SK-N-SH treated with all-trans-retinoic acid at 6 μM for 48 hours (cell line): ENCODE results near the gene INSRR.

Experiments
- ARNTL ChIP-seq: fragments of 450-650 bp; formaldehyde crosslinking; IDR thresholded peaks from 2 replicates; pipeline ENCODE4 v1.5.0; 2020; ENCODE audit warnings: low read depth, mild to moderate bottlenecking, moderate library complexity, borderline replicate concordance
- BACH2 ChIP-seq: fragments of 250-450 bp; sonication (Bioruptor Pico); IDR thresholded peaks from 2 replicates; pipeline ENCODE4 v1.9.0; 2021; ENCODE audit warnings: mild to moderate bottlenecking, borderline replicate concordance
- CREB5 ChIP-seq: fragments of 250-450 bp; sonication (Bioruptor Pico); IDR thresholded peaks from 2 replicates; pipeline ENCODE4 v1.5.1; 2020; ENCODE audit warnings: low read depth, mild to moderate bottlenecking, moderate library complexity
- CSDC2 ChIP-seq: fragments of 250-450 bp; sonication (Bioruptor Pico); IDR thresholded peaks from 2 replicates; pipeline ENCODE4 v1.5.0; 2020; ENCODE audit warnings: mild to moderate bottlenecking, moderate library complexity
- ISL1 ChIP-seq: fragments of 250-450 bp; sonication (Bioruptor Pico); IDR thresholded peaks from 2 replicates; pipeline ENCODE4 v2.1.2; 2022; ENCODE audit warnings: mild to moderate bottlenecking, moderate library complexity
- OSR1 ChIP-seq: fragments of 250-450 bp; sonication (Bioruptor Pico); IDR thresholded peaks from 2 replicates; pipeline ENCODE4 v1.8.0; 2022; ENCODE audit warnings: moderate library complexity, mild to moderate bottlenecking, inconsistent platforms
- PATZ1 ChIP-seq: fragments of 250-450 bp; sonication (Bioruptor Pico); IDR thresholded peaks from 2 replicates; pipeline ENCODE4 v1.8.0; 2020; ENCODE audit warnings: mild to moderate bottlenecking, moderate library complexity, borderline replicate concordance
- RARB ChIP-seq: fragments of 250-450 bp; sonication (Bioruptor Pico); IDR thresholded peaks from 2 replicates; pipeline ENCODE4 v1.8.0; 2021; ENCODE audit warnings: mild to moderate bottlenecking, moderate library complexity
- TCF4 ChIP-seq: fragments of 250-450 bp; sonication (Bioruptor Pico); IDR thresholded peaks from 2 replicates; pipeline ENCODE4 v1.8.0; 2021; ENCODE audit warnings: mild to moderate bottlenecking, moderate library complexity, borderline replicate concordance
- TOX ChIP-seq: fragments of 250-450 bp; sonication (Bioruptor Pico); IDR thresholded peaks from 2 replicates; pipeline ENCODE4 v1.8.0; 2021; ENCODE audit warnings: mild to moderate bottlenecking, moderate library complexity, borderline replicate concordance
- ZFP3 ChIP-seq: fragments of 250-450 bp; sonication (Bioruptor Pico); IDR thresholded peaks from 2 replicates; pipeline ENCODE4 v1.5.0; 2020; ENCODE audit warnings: mild to moderate bottlenecking, moderate library complexity
- ZFP30 ChIP-seq: fragments of 450-650 bp; formaldehyde crosslinking; IDR thresholded peaks from 2 replicates; pipeline ENCODE4 v1.5.0; 2022; ENCODE audit warnings: mild to moderate bottlenecking, moderate library complexity
- ZNF70 ChIP-seq: fragments of 450-650 bp; formaldehyde crosslinking; IDR thresholded peaks from 2 replicates; pipeline ENCODE4 v1.5.0; 2020; ENCODE audit warnings: mild to moderate bottlenecking, moderate library complexity

GRCh38 chr1:156834322-156834721 lies 24.6 kb downstream of the INSRR start:
- TF ChIP-seq BACH2 (CRISPR knock-in tag) (no peak), RARB (CRISPR knock-in tag) (no peak), TOX (CRISPR knock-in tag) (no peak), ZFP3 (CRISPR knock-in tag) (no peak), ZNF70 (CRISPR knock-in tag) (no peak), PATZ1 (CRISPR knock-in tag) (no peak), ZFP30 (no peak), CREB5 (CRISPR knock-in tag) (no peak), ARNTL (CRISPR knock-in tag) (no peak), ISL1 (CRISPR knock-in tag) (no peak), CSDC2 (CRISPR knock-in tag) (no peak), TCF4 (CRISPR knock-in tag) (no peak), OSR1 (CRISPR knock-in tag) (no peak)
